Stimulated activated CD8-positive, alpha-beta memory T cell treated with anti-CD3 and anti-CD28 coated beads, Interleukin-2, amount 100 ng/mL, for 1 hour (primary cell): ENCODE results near the gene WWP2.

Source experiments
- DNase-seq, 2 donors: peaks; one replicate each; pipeline ENCODE4 v3.0.0-alpha.2; 2020; ENCODE audit warnings: low read depth in 2 of 2

Gene WWP2

GRCh38 chr16:69926241-69926640 is 164.1 kb downstream of the WWP2 start:
- no peak for DNase-seq

- no peak for DNase-seq
Observed at GRCh38 chr16:69927056-69927757, 165.1 kb downstream of the WWP2 start.

- no peak for DNase-seq
Observed at GRCh38 chr16:69928856-69929400, 166.8 kb downstream of the WWP2 start.

DNA sequence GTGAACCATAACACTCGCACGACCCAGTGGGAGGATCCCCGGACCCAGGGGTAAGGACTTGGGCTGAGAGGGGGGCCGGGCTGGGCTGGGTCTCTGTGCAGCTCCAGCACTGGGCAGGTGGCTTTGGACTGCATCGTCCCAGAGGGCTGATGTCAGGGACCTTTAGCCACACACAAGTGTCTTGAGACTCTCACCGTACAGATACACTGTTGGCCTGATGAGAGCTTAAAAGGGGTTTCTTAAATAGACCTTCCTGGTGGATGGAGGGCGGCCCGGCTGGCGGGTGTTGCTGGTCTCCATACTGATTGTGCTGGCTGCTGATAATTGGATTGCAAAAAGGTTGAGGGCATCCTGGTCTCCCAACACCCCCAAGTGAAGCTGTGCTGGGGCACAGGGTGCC is 167.3 kb downstream of the WWP2 start:
- DNase-seq, result no peak

DNA sequence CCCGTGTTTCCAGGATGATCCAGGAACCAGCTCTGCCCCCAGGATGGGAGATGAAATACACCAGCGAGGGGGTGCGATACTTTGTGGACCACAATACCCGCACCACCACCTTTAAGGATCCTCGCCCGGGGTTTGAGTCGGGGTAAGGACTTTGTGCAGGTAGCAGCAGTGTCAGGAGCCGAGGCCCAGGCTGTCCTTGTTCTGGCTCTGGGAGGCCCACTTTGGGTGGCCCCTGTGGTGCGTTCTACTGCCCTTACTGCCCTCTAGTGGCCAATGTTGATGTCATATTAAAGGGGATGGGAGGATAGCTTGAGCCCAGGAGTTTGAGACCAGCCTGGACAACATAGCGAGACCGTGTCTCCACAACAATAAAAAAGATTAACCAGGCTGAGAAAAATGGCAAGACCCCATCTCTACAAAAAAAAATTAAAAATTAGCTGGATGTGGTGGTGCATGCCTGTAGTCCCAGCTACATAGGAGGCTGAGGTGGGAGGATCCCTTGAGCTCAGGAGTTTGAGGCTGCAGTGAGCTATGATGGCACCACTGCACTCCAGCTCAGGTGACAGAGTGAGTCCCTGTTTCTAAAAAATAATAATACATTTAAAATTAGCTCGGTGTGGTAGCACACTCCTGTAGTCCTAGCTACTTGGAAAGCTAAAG is 168.1 kb downstream of the WWP2 start:
- DNase-seq, result peak in 1 of 2 donors; percentile 5

- no peak for DNase-seq
Observed at GRCh38 chr16:69931631-69932030, 169.5 kb downstream of the WWP2 start.

DNA sequence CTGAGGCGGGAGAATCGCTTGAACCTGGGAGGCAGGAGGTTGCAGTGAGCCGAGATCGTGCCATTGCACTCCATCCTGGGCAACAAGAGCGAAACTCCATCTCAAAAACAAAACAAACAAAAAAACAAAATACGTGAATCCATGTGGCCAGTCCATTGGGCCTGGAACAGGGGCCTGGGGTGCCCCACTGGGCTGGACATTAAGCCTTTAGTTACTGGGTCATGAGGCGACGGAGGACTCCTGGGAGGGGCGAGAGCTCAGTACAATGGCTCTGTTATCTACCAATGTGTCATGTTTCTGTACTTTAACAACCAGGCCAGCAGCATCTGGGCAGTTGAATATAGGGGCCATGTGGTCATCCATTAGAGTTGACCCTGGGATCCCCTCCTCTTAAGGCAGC is 170.1 kb downstream of the WWP2 start:
- no peak for DNase-seq

GRCh38 chr16:69932691-69933392 is 170.7 kb downstream of the WWP2 start:
- DNase-seq, result no peak

GRCh38 chr16:69934044-69934443 is 171.9 kb downstream of the WWP2 start:
- DNase-seq, result no peak

DNA sequence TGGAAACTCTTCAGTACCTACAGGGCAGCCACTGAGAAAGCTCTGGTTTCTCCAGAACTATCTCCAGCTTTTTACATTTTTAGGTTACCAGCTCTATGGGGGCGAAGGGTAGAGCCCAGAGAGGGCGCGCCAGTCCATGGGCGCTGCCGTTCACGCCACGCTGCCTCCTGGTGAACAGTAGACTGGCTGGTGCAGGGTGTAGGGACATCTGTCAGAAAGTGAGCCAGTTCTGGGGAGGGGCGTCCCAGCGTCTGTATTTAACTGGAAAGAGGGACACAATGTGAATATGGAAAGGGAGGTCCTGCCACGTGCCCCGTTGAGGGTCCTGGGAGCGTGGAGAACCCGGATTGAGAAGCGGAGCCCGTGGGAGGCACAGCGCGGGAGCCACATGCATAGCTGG is 172.6 kb downstream of the WWP2 start:
- no peak for DNase-seq

GRCh38 chr16:69935278-69935711 is 173.2 kb downstream of the WWP2 start:
- DNase-seq, result no peak

GRCh38 chr16:69935740-69936139 is 173.6 kb downstream of the WWP2 start:
- DNase-seq, result no peak

DNA sequence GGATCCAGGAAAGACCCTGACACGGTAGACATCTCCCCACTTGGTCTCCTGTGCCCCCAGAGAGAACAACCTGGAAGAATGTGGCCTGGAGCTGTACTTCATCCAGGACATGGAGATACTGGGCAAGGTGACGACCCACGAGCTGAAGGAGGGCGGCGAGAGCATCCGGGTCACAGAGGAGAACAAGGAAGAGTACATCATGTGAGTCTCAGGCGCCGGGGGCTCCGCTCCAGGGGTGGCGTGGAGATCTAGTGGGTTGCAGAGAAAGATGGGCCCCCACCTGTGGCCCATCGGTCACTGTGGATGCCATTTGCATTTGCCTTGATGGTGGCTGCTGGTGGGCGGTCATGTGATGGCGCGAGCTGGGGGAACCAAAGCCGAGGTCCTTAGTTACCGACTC is 174.1 kb downstream of the WWP2 start:
- DNase-seq, result no peak

GRCh38 chr16:69936751-69937211 is 174.6 kb downstream of the WWP2 start:
- DNase-seq, result no peak

DNA sequence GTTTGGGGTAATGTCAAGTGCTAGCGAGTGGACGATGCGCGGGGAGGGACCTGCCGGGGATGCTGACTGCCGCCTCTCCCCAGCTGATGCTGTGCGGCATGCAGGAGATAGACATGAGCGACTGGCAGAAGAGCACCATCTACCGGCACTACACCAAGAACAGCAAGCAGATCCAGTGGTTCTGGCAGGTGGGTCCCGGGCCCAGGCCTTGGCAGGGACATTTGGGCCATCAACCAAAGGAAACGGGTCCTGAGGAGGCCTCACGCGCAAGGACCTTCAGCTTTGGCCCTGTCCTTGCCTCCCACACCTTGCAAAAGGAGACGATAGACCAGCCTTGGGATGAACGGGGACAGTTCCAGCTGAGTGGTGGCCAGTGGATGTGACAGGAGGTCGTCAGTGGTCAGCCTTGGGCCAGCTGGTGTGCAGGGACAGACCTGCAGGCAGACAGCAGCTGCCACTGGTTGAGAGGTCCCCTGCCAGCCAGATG is 175.4 kb downstream of the WWP2 start:
- no peak for DNase-seq

DNA sequence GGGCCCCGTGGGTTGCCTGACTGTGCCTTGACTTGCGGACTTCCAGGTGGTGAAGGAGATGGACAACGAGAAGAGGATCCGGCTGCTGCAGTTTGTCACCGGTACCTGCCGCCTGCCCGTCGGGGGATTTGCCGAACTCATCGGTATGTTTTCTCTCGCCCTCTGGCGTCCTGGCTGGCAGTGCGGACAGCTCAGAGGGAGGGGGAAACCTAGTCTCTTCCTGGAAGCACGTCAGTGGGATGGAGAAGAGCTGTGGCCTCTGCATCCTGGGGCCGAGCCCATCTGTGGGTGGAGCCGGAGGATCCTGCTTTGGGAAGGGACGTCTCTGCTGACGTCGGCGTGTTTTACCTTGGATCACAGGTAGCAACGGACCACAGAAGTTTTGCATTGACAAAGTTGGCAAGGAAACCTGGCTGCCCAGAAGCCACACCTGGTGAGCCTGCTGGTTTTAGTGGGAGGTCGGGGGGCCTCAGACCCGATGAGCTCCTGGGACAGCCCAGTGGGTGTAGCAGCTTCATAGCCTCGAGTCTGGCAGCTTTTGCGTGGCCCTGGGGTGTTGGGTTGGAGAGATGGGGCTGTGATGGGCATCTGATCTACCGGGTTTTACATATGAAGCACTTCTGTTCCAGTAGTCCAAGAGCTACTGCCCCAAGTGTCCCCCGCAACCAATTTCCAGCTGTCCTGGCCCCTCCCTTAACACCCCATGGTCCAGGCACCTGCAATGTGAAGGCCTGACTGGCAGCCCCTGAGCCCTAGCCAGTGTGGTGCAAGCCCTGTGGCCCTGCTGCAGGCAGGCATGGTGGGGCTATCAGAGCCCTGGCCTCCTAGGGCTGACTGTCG is 177.1 kb downstream of the WWP2 start:
- no peak for DNase-seq

DNA sequence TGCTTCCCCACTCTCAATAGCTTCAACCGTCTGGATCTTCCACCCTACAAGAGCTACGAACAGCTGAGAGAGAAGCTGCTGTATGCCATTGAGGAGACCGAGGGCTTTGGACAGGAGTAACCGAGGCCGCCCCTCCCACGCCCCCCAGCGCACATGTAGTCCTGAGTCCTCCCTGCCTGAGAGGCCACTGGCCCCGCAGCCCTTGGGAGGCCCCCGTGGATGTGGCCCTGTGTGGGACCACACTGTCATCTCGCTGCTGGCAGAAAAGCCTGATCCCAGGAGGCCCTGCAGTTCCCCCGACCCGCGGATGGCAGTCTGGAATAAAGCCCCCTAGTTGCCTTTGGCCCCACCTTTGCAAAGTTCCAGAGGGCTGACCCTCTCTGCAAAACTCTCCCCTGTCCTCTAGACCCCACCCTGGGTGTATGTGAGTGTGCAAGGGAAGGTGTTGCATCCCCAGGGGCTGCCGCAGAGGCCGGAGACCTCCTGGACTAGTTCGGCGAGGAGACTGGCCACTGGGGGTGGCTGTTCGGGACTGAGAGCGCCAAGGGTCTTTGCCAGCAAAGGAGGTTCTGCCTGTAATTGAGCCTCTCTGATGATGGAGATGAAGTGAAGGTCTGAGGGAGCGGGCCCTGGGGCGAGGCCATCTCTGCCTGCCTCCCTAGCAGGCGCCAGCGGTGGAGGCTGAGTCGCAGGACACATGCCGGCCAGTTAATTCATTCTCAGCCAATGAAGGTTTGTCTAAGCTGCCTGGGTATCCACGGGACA is 177.9 kb downstream of the WWP2 start:
- no peak for DNase-seq

- no peak for DNase-seq
Observed at GRCh38 chr16:69940676-69941075, 178.5 kb downstream of the WWP2 start.

DNA sequence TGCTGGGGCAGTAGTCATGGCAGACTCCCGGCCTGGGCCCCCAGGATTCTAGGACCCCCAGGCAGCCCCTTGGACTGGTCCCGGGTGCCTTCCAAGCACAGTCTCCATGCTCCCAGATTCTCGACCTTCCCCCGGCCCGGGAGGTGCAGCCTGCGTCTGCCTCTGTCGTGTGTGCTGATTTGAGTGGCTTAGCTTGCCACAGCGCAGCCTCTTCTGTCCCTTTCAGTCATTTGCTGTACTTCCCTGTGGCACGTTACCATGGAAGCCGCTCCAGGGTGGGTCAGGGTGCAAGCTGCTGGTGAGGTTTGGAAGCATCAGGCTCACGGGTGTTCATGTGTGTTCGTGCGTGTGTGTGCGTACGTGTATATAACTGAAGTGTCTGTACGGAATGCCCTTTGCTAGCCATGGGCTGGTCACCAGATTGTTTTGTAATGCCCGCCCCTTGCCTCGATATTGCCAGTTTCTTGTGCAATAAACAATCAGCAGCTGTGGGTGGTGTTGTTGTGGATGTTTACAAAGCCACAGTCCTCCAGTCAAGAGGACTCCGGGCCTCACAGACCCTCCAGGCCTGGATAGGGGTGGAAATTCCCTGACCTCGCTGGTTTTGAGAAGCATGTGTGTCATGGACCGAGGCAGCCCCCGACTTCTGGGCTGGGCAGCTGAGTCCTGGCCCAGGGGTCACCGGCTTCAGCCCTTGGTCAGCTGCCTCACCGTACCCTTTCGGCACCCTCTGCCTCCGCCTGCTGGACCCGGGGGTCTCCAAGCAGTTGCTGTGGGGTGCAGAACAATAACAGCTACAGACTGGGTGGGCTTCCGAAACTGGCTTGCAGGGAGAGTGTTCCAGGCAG is 179.3 kb downstream of the WWP2 start:
- no peak for DNase-seq

GRCh38 chr16:69942099-69942491 is 180.0 kb downstream of the WWP2 start:
- DNase-seq, result no peak
